NCI-H345 (cell line): ENCODE measurements around the gene XPC.
"Not testable (repeated sequence)": the region's sequence is repeated elsewhere in the genome, so short reads cannot be mapped to it uniquely, and the experiment has no call there.

ENCODE experiments used
- DNase-seq: peaks from one replicate; lab custom pipeline; 2025; lab: John Stamatoyannopoulos, UW

XPC gene

DNA sequence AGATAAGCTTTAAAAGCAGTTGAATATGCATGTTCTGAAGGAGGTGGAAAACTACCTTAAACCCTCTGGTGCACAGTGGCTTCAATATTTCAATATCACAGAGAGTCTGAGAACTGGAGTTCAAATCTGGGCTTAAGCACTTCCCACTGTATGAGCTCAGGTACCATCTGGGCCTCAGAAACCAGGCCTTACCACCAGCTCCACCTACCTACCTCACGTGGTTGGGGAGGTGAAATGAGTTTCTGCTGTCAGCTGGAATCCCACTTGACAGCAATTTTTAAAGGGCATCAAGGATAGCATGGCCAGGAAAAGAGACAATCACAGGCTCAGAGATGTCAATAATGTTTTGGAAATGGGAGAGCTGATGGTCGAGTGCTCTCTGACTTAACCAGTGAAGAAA, 58.8 kb downstream of the XPC start:
- no peak for DNase-seq

DNA sequence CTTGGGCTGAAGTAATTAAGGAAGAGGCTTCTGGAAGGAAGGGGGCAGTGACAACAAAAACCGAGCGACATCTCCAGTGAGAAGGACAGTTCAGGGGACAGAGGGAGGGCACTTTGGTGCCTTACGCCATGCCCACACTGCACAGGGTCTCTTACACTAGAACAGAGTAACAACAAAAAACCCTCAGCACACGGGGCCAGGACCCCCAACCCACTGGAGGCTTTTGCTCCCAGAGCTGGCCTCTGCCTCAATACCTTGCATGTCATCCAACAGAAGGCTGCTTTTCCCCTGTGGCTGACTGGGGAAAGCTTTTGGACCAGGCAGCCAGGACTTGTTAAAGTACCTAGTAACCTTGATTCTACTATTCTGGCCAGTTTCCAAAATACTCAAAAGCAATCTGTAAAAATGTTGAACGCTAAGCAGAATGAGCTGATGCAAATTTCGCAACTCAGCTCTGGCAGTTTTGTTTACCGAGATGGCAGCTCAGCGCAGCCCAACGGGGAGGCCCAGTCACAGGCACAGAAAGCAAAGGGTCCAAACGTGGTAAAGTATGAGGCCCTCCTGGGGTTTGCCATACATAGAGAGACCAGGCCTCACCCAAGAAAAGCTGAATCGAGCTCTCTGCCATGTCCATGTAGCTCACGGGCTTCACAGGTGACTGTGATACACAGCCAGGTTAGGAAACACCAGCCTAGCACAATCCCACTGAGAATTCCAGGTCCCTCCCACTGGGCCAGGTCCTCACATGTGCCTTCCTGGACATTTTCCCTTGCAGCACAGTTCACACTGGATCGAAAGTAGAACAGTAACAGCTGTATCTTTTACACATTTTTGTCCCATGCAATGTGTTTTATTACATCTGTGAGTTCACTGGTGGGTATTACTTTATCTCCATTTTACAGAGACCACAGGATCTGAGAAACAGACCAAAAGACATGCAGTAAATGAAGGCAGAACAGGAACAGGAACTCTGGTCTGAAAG, 59.7 kb downstream of the XPC start:
- peak; percentile 61 for DNase-seq

DNA sequence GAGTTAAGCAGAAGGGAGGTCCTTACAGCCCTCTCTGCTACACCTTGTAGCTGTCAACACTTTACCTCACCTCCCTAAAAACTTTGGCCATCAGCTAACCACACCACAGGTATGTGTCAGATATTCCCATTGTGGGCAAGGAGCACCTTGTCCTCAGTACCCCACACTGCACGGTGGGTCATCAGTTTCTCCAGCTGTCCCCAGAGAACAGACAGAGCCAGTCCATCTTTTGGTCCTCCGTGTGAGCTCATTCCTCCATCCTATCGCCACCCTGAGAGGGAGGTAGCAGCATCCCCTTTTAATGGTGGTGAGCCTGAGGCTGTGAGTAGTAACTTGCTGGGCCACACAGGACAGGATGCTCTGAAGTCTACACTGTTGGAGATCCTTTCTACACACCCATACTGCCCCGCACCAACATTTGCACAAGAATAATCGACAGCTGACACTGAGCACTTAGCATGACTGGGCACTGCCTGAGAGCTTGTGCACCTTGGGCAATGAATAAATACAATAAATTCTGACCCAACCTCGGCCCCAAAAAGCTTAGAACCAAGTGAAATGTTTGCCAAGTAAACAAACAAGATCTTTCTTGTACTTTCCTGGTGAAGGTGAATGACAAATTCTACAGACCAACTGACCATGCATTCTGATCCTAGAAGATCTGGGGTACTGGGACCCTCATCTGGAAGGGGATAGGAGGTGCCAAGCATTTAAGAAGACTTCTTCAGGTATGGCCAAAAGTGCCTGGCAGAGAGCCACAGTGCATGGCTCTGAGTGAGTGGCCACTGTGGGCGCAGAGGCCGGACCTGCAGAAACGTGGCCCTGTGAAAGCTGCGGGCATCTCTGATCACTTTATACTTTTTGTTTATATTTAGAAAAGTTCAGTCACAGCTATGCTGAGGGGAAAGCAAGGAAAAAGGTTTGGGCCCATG, 60.7 kb downstream of the XPC start:
- DNase-seq = no peak

DNA sequence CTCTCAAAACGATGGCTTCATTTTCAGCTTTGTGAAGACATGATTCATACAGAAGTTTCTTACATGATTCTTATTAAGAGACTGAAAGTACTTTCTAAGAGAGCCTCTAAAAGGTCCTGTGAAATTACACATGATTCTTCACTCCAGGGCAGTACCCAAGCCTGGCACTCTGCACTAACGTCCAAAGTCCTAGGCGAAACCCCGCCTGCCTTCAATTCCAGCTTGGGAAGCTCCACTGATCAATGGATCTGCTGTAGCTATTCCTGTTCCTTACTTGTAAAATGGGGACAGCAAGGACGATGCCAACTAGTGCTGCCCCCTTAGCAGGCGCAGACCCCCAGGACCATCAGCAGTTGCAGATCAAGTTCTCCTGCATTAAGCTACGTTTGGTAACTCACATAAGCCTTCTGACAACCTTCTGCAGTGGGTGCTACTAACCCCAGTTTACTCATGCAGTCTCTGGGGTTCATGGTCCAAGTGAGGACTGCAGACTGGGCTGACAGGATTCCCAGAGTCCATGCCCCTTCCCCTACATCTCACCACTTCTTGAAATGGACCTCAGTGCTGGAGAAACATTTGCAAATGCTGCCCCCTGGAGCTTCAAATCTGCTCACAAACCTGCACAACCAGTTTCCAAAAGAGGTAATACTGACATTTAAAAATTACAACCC, 64.3 kb downstream of the XPC start:
- DNase-seq = no peak

DNA sequence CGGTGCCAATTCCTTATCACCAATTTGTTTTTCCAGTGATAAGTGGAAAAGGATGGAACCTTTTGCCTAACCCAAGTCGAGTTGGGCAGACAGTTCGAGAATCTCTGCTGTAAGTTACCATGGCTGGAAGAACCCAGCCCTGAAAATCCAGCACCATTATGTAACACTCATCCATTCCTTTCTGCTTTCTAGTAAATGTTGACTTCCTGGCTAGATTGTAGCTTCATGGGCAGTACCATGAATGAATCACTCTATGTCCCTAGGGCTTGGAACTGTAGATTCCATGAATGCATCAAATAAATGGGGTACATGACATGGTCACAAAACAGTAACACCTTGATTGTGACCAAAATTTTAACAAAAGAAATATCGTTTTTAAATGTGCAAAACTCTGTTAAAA, 67.7 kb downstream of the XPC start:
- DNase-seq = no peak

DNA sequence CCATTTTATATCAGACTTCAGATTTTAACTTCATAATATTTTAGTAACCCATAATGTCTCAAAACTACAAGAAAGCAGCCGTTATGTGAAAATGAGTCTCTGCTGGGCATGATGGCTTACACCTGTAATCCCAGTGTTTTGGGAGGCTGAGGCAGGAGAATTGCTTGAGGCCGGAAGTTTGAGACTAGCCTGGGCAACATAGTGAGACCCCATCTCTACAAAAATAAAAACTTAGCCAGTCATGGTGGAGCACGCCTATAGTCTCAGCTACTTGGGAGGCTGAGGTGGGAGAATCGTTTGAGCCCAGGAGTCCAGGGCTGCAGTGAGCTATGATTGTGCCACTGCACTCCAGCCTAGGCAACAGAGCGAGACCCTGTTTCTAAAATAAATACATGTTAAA, 68.6 kb downstream of the XPC start:
- DNase-seq = not testable (repeated sequence)

DNA sequence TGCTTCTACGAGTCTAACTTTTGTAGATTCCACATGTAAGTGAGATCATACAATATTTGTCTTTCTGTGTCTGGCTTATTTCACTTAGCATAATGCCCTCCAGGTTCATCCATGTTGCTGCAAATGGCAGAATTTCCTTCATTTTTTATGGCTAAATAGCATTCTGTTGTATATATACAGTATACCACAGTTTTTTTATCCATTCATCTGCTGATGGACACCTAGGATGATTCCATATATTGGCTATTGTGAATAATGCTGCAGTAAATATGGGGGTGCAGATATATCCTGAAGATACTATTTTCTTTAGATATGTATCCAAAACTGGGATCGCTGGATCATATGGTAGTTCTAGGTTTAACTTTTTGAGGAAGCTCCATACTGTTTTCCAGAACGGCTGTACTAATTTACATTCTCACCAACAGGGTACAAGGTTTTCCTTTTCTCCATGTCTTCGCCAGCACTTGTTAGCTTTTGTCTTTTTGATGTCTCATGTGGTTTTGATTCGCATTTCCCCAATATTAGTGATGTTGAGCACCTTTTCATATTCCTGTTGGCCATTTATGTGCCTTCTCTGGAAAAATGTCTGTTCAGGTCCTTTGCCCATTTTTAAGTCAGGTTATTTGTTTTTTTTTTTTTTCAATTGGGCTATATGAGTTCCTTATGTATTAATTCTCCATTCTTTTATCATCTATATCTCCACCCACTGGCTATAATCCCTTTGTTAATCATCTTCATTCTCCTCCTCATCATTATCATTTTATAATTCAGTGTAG, 80.6 kb downstream of the XPC start:
- no peak for DNase-seq

DNA sequence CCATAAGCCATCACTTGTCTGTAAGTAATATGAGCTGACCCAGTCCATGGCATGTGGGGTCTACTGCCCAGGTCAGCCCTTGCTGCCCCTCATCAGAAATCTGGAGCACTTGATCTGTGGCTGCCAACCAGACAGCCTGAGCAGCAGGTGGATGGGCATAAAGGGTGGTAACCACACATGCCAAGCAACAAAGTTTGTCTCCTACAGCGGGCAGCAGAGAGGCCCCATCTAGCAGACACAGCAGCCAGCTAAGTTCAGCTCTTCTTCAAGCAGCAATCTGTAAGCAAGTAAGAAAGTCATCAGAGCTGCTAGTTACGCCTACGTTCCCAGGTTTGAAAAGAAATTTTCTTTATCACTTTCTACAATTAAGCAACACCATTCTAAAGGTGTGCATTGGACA, 81.7 kb downstream of the XPC start:
- DNase-seq = no peak
